ENCODE measurements around the gene TMEM150B.
"Not testable (repeated sequence)": the region's sequence is repeated elsewhere in the genome, so short reads cannot be mapped to it uniquely, and the experiment has no call there.

TMEM150B gene

DNA sequence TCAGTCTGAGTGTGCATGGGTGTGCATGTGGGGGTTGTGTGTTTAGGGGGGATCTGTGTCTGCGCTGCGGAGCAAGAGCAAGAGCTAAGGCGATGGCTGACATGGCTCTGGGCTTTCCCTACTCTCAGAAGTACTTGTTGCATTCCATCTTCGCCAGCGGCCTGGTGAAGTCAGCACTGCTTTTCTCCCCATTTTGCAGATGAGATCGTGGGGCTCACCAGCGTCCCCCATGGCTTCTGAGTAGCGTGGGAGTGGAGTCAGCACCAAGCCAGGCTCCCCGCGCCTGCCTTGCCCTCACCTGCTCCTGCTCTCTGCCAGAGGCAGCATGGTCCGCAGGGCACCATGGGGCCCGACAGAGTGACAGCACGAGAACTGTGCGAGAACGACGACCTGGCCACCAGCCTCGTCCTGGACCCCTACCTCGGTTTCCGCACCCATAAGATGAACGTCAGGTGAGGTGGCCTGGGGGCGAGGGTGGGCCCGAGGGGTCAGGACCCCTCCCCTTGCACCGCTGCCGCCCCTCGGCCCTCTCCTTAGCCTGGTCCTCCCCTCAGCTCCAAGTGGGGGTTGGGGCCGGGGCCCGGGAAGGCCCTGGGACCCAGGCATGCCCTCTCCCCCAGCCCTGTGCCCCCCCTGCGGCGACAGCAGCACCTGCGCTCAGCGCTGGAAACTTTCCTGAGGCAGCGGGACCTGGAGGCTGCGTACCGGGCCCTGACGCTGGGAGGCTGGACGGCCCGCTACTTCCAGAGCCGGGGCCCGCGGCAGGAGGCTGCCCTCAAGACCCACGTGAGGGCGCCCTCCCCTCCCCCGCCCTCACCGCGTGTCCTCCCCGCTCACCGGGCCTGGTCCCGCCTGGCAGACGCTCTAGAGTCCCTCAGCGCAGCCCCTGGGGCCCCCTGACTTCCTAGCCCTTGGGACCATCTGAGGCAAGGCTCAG, 16.7 kb upstream of the TMEM150B start:
- DNase-seq (ENCODE audit: insufficient read length): no peak
- TF ChIP-seq POLR2A (IDR thresholded peaks at IDR 0.05; ENCODE audit: low read depth, low read length): no peak
- TF ChIP-seq TAF1 (IDR thresholded peaks at IDR 0.05; ENCODE audit: borderline replicate concordance, low read depth, low read length): no peak
- TF ChIP-seq POLR2AphosphoS5 (IDR thresholded peaks at IDR 0.05; ENCODE audit: low read depth, low read length): no peak
- no peak for FAIRE-seq

DNA sequence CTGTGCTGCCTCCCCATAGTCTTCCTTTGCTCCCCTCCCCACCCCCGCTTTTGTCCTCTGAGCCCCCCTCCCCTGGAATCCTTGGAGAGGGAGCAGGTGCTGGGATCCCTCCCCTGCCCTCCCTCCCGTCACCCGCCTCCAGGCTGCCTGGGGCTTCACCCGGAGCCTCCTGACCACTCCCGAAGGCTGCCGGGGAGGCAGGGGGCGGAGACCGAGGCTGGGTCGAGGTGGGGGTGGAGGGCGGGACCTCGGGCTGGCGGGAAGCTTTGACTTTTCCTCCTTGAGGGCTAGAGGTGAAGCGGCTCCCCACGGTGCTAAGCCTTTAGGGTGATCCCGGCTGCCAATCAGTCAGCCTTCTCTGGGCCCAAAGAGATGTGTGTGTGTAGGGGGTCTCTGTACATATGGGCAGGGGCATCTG, 16.0 kb upstream of the TMEM150B start:
- no peak for TF ChIP-seq POLR2AphosphoS5 (IDR thresholded peaks at IDR 0.05; ENCODE audit: low read depth, low read length)
- no peak for TF ChIP-seq POLR2A (IDR thresholded peaks at IDR 0.05; ENCODE audit: low read depth, low read length)
- TF ChIP-seq TAF1 (IDR thresholded peaks at IDR 0.05; ENCODE audit: borderline replicate concordance, low read depth, low read length): no peak
- DNase-seq (ENCODE audit: insufficient read length): peak; percentile 94
- FAIRE-seq: peak; percentile 83

GRCh38 chr19:55340784-55341147, 15.6 kb upstream of the TMEM150B start:
- no peak for TF ChIP-seq POLR2AphosphoS5 (IDR thresholded peaks at IDR 0.05; ENCODE audit: low read depth, low read length)
- TF ChIP-seq TAF1 (IDR thresholded peaks at IDR 0.05; ENCODE audit: borderline replicate concordance, low read depth, low read length): no peak
- no peak for TF ChIP-seq POLR2A (IDR thresholded peaks at IDR 0.05; ENCODE audit: low read depth, low read length)
- FAIRE-seq (no peak), DNase-seq (ENCODE audit: insufficient read length) (no peak)

DNA sequence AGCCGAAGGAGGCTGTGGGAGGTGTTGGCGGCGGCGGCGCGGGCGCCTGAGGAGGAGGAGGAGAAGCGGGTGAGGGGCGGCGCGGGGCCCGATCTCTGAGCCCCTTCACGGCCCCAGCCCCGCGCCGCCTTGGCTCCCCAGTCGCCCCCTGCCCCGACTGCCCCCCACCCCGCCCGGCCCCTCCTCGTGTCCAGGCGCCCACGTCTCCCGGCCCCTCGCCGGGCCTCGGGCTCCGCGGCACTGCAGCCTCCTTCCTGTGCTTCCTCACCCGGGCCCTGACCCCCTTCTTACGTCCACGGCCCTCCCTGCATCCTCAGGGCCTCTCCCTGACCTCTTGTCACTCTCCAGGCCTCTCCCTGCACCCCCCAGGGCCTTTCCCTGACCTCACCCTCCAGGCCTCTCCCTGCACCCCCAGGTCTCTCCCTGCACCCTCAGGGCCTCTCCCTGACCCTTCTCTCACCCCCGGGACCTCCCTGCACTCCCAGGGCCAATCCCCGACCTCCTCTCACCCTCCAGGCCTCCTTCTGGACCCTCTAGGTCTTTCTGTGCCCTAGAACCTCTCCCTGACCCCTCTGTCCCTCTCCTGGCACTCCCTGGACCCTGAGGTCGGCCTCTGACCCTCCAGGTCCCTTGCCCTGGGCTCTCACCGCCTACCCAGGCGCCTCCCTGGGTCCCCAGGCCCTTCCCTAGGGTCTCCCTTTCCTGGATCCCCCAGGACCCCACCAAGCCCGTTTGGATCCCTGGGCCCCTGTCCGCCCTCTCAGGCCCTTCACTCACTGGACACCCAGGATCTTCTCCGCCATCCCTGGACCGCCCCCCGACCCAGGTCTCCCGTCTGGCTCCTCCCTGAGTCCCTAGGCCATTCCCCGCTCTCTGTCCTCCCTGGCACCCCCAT, 15.0 kb upstream of the TMEM150B start:
- DNase-seq (ENCODE audit: insufficient read length) (no peak), FAIRE-seq (peak; percentile 42)

DNA sequence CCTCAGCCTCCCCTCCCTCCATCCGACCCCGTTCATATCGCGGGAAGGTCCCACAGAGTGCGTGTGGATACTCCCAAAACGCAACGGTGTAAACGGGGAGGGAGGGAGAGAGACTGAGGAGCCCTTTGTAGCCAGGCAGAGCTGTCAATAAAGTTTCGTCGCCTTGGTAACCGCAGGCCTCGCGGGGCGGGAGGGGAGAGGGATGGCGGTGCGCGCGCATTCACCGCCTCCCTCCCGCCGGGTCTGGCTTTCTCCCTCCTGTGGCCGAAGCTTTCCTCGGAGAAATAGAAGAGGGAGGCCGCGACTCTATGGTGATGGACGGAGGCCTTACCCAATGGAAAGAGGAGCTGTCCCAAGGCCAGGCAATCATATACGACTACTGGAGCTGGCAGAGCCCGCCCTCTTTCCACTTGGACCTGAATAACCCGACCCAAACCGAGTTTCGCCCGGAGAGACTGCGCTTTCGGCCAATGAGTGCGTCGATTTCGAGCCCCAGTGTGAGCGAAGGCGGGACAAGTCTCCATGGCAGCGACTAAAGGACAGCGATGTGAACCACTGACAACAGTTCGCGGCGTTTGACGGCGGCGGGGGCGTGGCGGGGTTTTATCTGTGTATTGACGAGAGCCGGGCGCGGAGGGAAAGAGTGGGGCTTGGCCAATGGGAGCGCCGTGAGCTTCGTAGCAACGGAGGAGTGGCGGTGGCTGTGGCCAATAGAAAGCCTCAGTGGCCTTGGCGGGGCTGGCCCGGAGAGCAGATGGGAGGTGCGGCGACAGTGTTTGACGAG, 14.2 kb upstream of the TMEM150B start, which contains the start of gene KMT5C:
Gene KMT5C, plus strand, starts transcription at position 772 of the 784 bp plus-strand sequence. CDS start 2,061 bp downstream, outside the sequence.
- DNase-seq (ENCODE audit: insufficient read length): peak; percentile 98
- no peak for TF ChIP-seq TAF1 (IDR thresholded peaks at IDR 0.05; ENCODE audit: borderline replicate concordance, low read depth, low read length)
- peak; percentile 100 for FAIRE-seq

More for the DNA sequence above, 15.0 kb upstream of the TMEM150B start:
- no peak for TF ChIP-seq POLR2AphosphoS5 (IDR thresholded peaks at IDR 0.05; ENCODE audit: low read depth, low read length)
- peak; percentile 70 for TF ChIP-seq POLR2A (IDR thresholded peaks at IDR 0.05; ENCODE audit: low read depth, low read length)

DNA sequence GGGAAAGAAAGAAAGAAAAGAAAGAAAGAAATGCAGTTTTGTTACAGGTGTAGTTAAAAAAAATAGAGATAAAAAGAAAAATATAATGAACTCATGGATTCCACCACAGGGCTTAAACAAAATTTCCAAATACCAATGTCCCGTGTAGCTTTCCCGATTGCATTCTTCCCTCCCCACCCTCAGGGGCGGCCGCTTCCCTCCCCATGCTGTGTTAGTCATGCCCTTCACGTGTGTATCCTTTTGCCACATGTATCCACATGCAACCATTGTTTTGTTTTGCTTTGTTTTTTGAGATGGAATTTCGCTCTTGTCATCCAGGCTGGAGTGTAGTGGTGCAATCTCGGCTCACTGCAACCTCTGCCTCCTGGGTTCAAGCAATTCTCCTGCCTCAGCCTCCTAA, 11.0 kb upstream of the TMEM150B start:
- TF ChIP-seq POLR2A (IDR thresholded peaks at IDR 0.05; ENCODE audit: low read depth, low read length): no peak
- no peak for TF ChIP-seq POLR2AphosphoS5 (IDR thresholded peaks at IDR 0.05; ENCODE audit: low read depth, low read length)
- no peak for TF ChIP-seq TAF1 (IDR thresholded peaks at IDR 0.05; ENCODE audit: borderline replicate concordance, low read depth, low read length)
- DNase-seq (ENCODE audit: insufficient read length) (no peak), FAIRE-seq (no peak)

DNA sequence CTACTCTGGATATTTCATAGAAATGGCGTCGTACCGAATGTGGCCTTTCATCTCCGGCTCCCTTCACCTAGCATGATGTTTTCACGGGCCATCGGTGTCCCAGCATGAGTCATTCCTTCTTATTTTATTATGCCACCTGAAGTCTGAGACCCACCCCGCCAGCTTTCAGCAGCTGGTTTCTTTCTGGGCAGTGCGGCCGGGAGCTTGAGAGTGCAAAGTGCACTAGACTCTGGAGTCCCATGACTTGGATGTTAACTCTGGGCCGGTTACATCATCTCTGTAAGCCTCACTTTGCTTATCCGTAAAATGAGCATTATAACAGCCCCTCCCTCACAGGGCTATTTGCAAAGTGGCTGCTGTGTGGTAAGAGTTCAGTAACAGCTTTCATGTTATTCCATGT, 8.7 kb upstream of the TMEM150B start:
- TF ChIP-seq POLR2AphosphoS5 (IDR thresholded peaks at IDR 0.05; ENCODE audit: low read depth, low read length) (no peak), POLR2A (IDR thresholded peaks at IDR 0.05; ENCODE audit: low read depth, low read length) (no peak), TAF1 (IDR thresholded peaks at IDR 0.05; ENCODE audit: borderline replicate concordance, low read depth, low read length) (no peak)
- no peak for FAIRE-seq
- DNase-seq (ENCODE audit: insufficient read length): no peak

DNA sequence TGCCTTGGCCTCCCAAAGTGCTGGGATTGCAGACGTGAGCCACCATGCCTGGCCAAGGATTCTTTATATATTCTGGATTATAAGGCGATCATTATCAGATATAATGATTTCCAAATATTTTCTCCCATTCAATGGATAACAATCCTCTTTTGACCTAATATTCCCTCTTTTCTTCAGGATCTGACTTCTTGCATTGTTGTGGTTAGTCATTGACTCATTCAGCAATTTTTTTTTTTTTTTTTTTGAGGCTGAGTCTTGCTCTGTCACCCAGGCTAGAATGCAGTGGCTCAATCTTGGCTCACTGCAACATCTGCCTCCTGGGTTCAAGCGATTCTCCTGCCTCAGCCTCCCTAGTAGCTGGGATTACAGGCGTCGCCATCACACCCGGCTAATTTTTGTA, 4.7 kb upstream of the TMEM150B start:
- not testable (repeated sequence) for DNase-seq (ENCODE audit: insufficient read length); FAIRE-seq

DNA sequence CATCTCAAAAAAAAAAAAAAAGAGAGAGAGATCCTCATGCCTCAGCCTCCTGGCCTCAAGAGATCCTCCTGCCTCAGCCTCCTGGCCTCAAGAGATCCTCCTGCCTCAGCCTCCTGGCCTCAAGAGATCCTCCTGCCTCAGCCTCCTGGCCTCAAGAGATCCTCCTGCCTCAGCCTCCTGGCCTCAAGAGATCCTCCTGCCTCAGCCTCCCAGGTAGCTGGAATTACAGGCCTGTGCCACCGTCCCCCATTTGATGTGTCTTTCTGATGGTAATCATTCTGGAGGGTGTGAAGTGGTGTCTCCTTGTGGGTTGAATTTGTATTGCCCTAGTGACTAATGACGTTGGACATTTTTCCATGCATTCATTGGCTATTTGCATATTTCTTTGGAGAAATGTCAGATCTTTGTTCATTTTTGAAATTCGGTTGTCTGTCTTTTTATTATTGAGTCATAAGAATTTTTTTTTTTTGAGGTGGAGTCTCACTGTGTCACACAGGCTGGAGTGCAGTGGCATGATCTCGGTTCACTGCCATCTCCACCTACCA, 3.7 kb upstream of the TMEM150B start:
- FAIRE-seq; DNase-seq (ENCODE audit: insufficient read length): not testable (repeated sequence)

- TF ChIP-seq TAF1 (IDR thresholded peaks at IDR 0.05; ENCODE audit: borderline replicate concordance, low read depth, low read length) (no peak), POLR2A (IDR thresholded peaks at IDR 0.05; ENCODE audit: low read depth, low read length) (no peak), POLR2AphosphoS5 (IDR thresholded peaks at IDR 0.05; ENCODE audit: low read depth, low read length) (no peak)
- no peak for FAIRE-seq
- no peak for DNase-seq (ENCODE audit: insufficient read length)
Observed at GRCh38 chr19:55324662-55325061, 479 bp downstream of the TMEM150B start.

DNA sequence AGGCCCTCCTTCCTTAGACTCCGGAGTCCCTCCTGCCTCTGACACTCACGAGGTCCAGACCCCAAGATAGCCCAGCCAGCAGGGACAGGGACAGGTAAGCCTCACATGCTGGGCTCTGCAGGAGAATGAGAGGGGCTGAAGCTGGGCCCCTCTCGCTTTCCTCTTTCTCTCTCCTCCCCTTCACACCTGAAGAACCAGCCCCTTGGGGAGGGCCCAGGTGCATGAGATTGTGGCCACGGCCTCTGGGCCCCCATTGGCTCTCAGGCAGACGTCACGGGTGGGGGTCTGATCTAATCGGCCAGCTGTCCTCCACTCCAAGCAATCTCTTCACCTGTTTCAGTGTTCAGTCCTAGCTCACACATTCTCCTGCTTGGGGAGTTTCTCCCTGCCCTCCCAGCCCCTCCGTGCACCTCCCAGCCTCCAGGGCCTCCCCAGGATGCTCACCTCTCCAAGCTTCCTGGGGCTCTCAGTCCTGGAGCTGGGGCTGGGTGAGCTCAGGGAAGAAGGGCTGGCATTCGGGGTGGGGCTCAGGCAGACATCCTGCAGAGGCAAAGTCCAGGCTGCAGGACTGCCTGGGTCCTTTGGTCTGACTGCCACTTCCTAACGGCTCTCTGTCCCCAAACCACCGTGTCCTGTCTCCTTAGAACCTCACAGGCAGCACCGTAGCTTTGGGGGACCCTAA, 2.8 kb downstream of the TMEM150B start:
- no peak for DNase-seq (ENCODE audit: insufficient read length)
- no peak for TF ChIP-seq TAF1 (IDR thresholded peaks at IDR 0.05; ENCODE audit: borderline replicate concordance, low read depth, low read length)
- no peak for TF ChIP-seq POLR2A (IDR thresholded peaks at IDR 0.05; ENCODE audit: low read depth, low read length)
- TF ChIP-seq POLR2AphosphoS5 (IDR thresholded peaks at IDR 0.05; ENCODE audit: low read depth, low read length): no peak
- no peak for FAIRE-seq
